Measurements from ENCODE around the gene SMIM27. TPM values are rescaled to one million over a fixed set of nuclear protein-coding genes. Genes with fewer than 3 reads are reported as not detected.

The SMIM27 gene
- total and polyA plus RNA-seq, 11 donors = 4.1 to 26.5 (median 14.2) TPM

DNA sequence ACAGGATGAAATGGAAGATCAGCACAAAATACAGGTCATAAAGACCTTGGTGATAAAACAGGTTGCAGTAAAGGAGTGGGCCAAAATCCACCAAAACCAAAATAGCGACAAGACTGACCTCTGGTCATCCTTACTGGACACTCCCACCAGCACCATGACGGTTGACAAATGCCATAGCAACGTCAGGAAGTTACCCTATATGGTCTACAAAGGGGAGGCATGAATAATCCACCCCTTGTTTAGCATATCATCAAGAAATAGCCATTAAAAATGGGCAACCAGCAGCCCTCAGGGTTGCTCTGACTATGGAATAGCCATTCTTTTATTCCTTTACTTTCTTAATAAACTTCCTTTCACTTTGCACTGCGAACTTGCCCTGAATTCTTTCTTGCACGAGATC, 26.8 kb downstream of the SMIM27 start:
- ATAC-seq = no peak
- intact Hi-C loops (cut with DNase I) = loop anchor here in 9 of 10 donors (1.0 to 10.0 kb wide), 7 partner anchors 54 to 201 kb away; partner anchors contain the start of gene RIGI (in 1 of the 9)
- no peak for DNase-seq
- H3K4me3 ChIP-seq = peak overlapping the region in 2 of 12 donors; percentile 1 to 16
- WGBS, 4 donors = 48 to 58% (median 52%) methylated on average over 5 of the region's 5 CpGs
- H3K27ac ChIP-seq = no peak overlapping the region
- H3K4me1 ChIP-seq = peaks cover 0 to 4% (median 0%) of the 10 kb centered on the region in 12 donors
- no peaks in the 10 kb centered on the region for H3K36me3 ChIP-seq
- H3K9me3 ChIP-seq = no peaks in the 10 kb centered on the region
- TF ChIP-seq, protein P1, sequence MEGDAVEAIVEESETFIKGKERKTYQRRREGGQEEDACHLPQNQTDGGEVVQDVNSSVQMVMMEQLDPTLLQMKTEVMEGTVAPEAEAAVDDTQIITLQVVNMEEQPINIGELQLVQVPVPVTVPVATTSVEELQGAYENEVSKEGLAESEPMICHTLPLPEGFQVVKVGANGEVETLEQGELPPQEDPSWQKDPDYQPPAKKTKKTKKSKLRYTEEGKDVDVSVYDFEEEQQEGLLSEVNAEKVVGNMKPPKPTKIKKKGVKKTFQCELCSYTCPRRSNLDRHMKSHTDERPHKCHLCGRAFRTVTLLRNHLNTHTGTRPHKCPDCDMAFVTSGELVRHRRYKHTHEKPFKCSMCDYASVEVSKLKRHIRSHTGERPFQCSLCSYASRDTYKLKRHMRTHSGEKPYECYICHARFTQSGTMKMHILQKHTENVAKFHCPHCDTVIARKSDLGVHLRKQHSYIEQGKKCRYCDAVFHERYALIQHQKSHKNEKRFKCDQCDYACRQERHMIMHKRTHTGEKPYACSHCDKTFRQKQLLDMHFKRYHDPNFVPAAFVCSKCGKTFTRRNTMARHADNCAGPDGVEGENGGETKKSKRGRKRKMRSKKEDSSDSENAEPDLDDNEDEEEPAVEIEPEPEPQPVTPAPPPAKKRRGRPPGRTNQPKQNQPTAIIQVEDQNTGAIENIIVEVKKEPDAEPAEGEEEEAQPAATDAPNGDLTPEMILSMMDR (IDR thresholded peaks at IDR 0.05) = no peak
- no peak for TF ChIP-seq POLR2A (IDR thresholded peaks at IDR 0.05)
- H3K27me3 ChIP-seq = peaks cover 0 to 5% (median 0%) of the 10 kb centered on the region in 9 donors

DNA sequence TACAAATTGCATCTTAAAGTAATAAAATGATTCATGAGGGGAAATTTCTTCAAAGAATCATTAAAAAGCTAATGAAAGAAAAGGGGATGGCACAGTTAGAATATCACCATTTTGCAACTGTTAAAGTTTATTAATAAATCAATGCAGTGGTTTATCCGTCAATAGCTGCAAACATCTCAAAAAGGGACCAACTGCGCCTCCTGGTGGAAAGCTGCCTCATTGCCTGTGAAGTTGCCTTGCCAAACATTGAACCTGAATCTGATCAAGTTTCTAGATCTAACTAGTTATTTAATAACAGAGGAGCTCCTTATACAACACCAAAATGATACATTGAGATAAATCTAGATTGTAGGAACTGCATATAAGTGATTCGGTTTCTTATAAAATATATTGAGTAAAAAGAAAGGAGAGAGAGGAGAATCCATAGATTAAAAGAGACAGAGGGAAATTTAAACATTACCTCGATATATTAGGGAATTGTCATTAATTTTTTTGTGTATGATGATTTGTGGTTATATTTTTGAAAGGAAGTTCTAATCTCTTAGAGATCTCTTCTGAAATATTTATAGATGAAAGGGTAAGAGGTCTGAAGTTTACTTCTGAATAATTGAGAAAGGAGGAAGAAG, 27.7 kb downstream of the SMIM27 start:
- TF ChIP-seq POLR2A (IDR thresholded peaks at IDR 0.05) = no peak
- TF ChIP-seq, protein P1 (IDR thresholded peaks at IDR 0.05) = peak; percentile 88 to 97 (median 94)
- Histone ChIP-seq H3K36me3 (no peaks in the 10 kb centered on the region), H3K4me3 (peak overlapping the region in 2 of 12 donors; percentile 1 to 16), H3K27me3 (peaks cover 0 to 10% (median 0%) of the 10 kb centered on the region in 9 donors), H3K27ac (no peak overlapping the region), H3K9me3 (no peaks in the 10 kb centered on the region), H3K4me1 (peaks cover 0 to 4% (median 0%) of the 10 kb centered on the region in 12 donors)
- intact Hi-C loops (cut with DNase I) = loop anchor here (1.0 to 10.0 kb wide), 9 partner anchors 55 to 389 kb away; partner anchors contain the start of gene RIGI (in 1 of the 10)
- DNase-seq = peak; percentile 36 to 79 (median 54)
- peak in 1 of 4 donors; percentile 56 for ATAC-seq
- WGBS, 4 donors = 16 to 20% (median 20%) methylated on average over 4 of the region's 4 CpGs

DNA sequence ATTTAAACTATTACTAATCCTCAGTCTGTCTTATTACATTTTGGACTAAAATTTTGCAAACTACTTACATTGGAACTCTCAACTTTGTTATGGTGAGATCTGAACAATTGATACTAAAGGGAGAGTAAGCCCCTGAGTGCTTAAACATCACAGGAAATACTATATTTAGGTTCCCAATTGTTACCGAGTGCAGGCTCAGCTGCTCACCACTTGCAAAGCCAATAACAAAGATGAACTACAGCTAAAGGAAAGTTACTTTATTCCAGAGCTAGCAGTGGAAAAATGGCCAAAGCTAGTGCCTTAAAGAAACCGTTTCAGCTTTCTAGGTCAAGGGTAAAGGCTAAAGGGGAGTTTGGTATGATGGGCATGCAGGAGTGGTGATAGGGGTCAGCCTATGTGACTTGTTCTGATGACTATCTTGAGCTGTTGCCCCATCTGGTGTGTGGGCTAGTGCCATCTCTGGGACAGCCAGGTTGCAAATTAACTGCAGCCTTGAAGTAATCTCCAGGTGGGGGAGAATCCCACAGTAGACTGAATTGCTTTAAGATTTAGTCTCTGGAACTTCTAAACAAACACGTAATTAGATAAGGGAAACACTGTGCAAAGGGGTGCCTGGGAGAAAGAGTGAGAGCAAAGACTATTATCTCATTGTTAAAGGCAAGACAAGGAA, 28.6 kb downstream of the SMIM27 start:
- Histone ChIP-seq H3K27me3 (peaks cover 0 to 10% (median 0%) of the 10 kb centered on the region in 9 donors), H3K36me3 (no peaks in the 10 kb centered on the region), H3K4me1 (peaks cover 0 to 4% (median 0%) of the 10 kb centered on the region in 12 donors), H3K9me3 (no peaks in the 10 kb centered on the region), H3K27ac (no peak overlapping the region), H3K4me3 (no peak overlapping the region)
- TF ChIP-seq POLR2A (IDR thresholded peaks at IDR 0.05) = no peak
- TF ChIP-seq, protein P1 (IDR thresholded peaks at IDR 0.05) = no peak
- intact Hi-C loops (cut with DNase I) = loop anchor here in 3 of 10 donors (2.0 to 5.0 kb wide), 3 partner anchors 202 to 388 kb away; no protein-coding TSS in a partner anchor
- ATAC-seq = no peak
- WGBS, 4 donors = 4 to 11% (median 8%) methylated on average over 3 of the region's 3 CpGs
- no peak for DNase-seq

Measured in heart left ventricle (tissue), 16 donors.